ENCODE measurements around the gene CYP51A1. TPM values are rescaled to one million over a fixed set of nuclear protein-coding genes. Genes with fewer than 3 reads are reported as not detected.
A peak's percentile ranks its signal among the peaks of the same experiment; 100 is the strongest.
"Not testable (repeated sequence)": the region's sequence is repeated elsewhere in the genome, so short reads cannot be mapped to it uniquely, and the experiment has no call there.

CYP51A1 gene
- 109 TPM for polyA plus RNA-seq
- long read RNA-seq, donor 1, transcript CYP51A1-201 (10 exons, 3,210 nt): major isoform, 19 of 23 reads
- long read RNA-seq, donor 1, partial matches to known transcripts: 0 of 23 reads
- long read RNA-seq, donor 1, other reads (novel, unspliced or antisense): 0 of 23 reads
- long read RNA-seq, donor 2, transcript CYP51A1-204 (2 exons, 555 nt): minor isoform, 6 of 98 reads
- long read RNA-seq, donor 2, transcript CYP51A1-201 (10 exons, 3,210 nt): major isoform, 56 of 98 reads
- long read RNA-seq, donor 2, partial matches to known transcripts: 27 of 98 reads
- long read RNA-seq, donor 2, other reads (novel, unspliced or antisense): 8 of 98 reads
- long read RNA-seq, donor 3, transcript CYP51A1-204 (2 exons, 555 nt): minor isoform, 9 of 48 reads
- long read RNA-seq, donor 3, transcript CYP51A1-201 (10 exons, 3,210 nt): major isoform, 32 of 48 reads
- long read RNA-seq, donor 3, partial matches to known transcripts: 6 of 48 reads
- long read RNA-seq, donor 3, other reads (novel, unspliced or antisense): 0 of 48 reads
- long read RNA-seq, donor 4, partial matches to known transcripts: 0 of 5 reads
- long read RNA-seq, donor 4, other reads (novel, unspliced or antisense): 0 of 5 reads
- long read RNA-seq, donor 5, transcript CYP51A1-201 (10 exons, 3,210 nt): major isoform, 15 of 24 reads
- long read RNA-seq, donor 5, partial matches to known transcripts: 7 of 24 reads
- long read RNA-seq, donor 5, other reads (novel, unspliced or antisense): 0 of 24 reads
- long read RNA-seq, donor 6, transcript CYP51A1-204 (2 exons, 555 nt): minor isoform, 8 of 34 reads
- long read RNA-seq, donor 6, transcript CYP51A1-201 (10 exons, 3,210 nt): major isoform, 26 of 34 reads
- long read RNA-seq, donor 6, partial matches to known transcripts: 0 of 34 reads
- long read RNA-seq, donor 6, other reads (novel, unspliced or antisense): 0 of 34 reads
- long read RNA-seq, donor 7, transcript CYP51A1-201 (10 exons, 3,210 nt): major isoform, 7 of 10 reads
- long read RNA-seq, donor 7, partial matches to known transcripts: 0 of 10 reads
- long read RNA-seq, donor 7, other reads (novel, unspliced or antisense): 0 of 10 reads
- long read RNA-seq, donor 8, transcript CYP51A1-201 (10 exons, 3,210 nt): major isoform, 34 of 52 reads
- long read RNA-seq, donor 8, partial matches to known transcripts: 11 of 52 reads
- long read RNA-seq, donor 8, other reads (novel, unspliced or antisense): 0 of 52 reads
- long read RNA-seq, donor 9, transcript CYP51A1-201 (10 exons, 3,210 nt): major isoform, 22 of 35 reads
- long read RNA-seq, donor 9, partial matches to known transcripts: 8 of 35 reads
- long read RNA-seq, donor 9, other reads (novel, unspliced or antisense): 0 of 35 reads
- long read RNA-seq, donor 10, transcript CYP51A1-201 (10 exons, 3,210 nt): major isoform, 29 of 31 reads
- long read RNA-seq, donor 10, partial matches to known transcripts: 0 of 31 reads
- long read RNA-seq, donor 10, other reads (novel, unspliced or antisense): 0 of 31 reads
- long read RNA-seq, donor 11, transcript CYP51A1-203 (10 exons, 1,729 nt): minor isoform, 5 of 33 reads
- long read RNA-seq, donor 11, transcript CYP51A1-201 (10 exons, 3,210 nt): major isoform, 18 of 33 reads
- long read RNA-seq, donor 11, partial matches to known transcripts: 6 of 33 reads
- long read RNA-seq, donor 11, other reads (novel, unspliced or antisense): 0 of 33 reads

- no CpG with 5 or more reads among the region's 73 CpGs for WGBS (ENCODE audit: insufficient coverage, low lambda C conversion rate)
- H3K9me3 ChIP-seq (ENCODE audit: control insufficient read depth, low read depth, low read length): no peaks in the 10 kb centered on the region
- H3K27me3 ChIP-seq (ENCODE audit: control insufficient read depth, insufficient read depth, low read length): no peaks in the 10 kb centered on the region
- peaks cover 12% of the 10 kb centered on the region for H3K36me3 ChIP-seq (ENCODE audit: control insufficient read depth, insufficient read depth, low read length)
- peak within 1 kb of the TSS; percentile 91 for H3K4me3 ChIP-seq (ENCODE audit: low read length)
- H3K27ac ChIP-seq (ENCODE audit: low read length): peak within 1 kb of the TSS; percentile 83
- peak; percentile 93 to 99 for DNase-seq
- peaks cover 3% of the 10 kb centered on the region for H3K4me1 ChIP-seq (ENCODE audit: control insufficient read depth, insufficient read depth, low read length)
These were observed at the start of gene CYP51A1 for GRCh38 chr7:92134271-92135051. Gene CYP51A1 (minus strand): TSS chr7:92134477. CDS start chr7:92134364, 113 bp downstream.

- peaks cover 5% of the 10 kb centered on the region for H3K4me1 ChIP-seq (ENCODE audit: control insufficient read depth, insufficient read depth, low read length)
- H3K9me3 ChIP-seq (ENCODE audit: control insufficient read depth, low read depth, low read length): no peaks in the 10 kb centered on the region
- peak within 1 kb of the TSS; percentile 67 for H3K4me3 ChIP-seq (ENCODE audit: low read length)
- peak within 1 kb of the TSS; percentile 82 for H3K27ac ChIP-seq (ENCODE audit: low read length)
- WGBS (ENCODE audit: insufficient coverage, low lambda C conversion rate): no CpG with 5 or more reads among the region's 60 CpGs
- H3K27me3 ChIP-seq (ENCODE audit: control insufficient read depth, insufficient read depth, low read length): no peaks in the 10 kb centered on the region
- DNase-seq: peak; percentile 89 to 95
- no peaks in the 10 kb centered on the region for H3K36me3 ChIP-seq (ENCODE audit: control insufficient read depth, insufficient read depth, low read length)
These were observed 44.9 kb upstream of the CYP51A1 start, which contains the start of gene LRRD1 for GRCh38 chr7:92178928-92179924. Gene LRRD1 (minus strand): TSS chr7:92179142. CDS start chr7:92165202, 13,940 bp downstream.

- DNase-seq: peak; percentile 76 to 86
These were observed 43.1 kb upstream of the CYP51A1 start for GRCh38 chr7:92177362-92177761.

GRCh38 chr7:92169529-92169928, 35.3 kb upstream of the CYP51A1 start:
- H3K9me3 ChIP-seq (ENCODE audit: control insufficient read depth, low read depth, low read length): peaks cover 13% of the 10 kb centered on the region
- not testable (repeated sequence) for H3K27me3 ChIP-seq (ENCODE audit: control insufficient read depth, insufficient read depth, low read length); H3K36me3 ChIP-seq (ENCODE audit: control insufficient read depth, insufficient read depth, low read length); H3K4me1 ChIP-seq (ENCODE audit: control insufficient read depth, insufficient read depth, low read length); H3K4me3 ChIP-seq (ENCODE audit: low read length); H3K27ac ChIP-seq (ENCODE audit: low read length); DNase-seq
- WGBS (ENCODE audit: insufficient coverage, low lambda C conversion rate): 77% methylated on average over 2 of the region's 2 CpGs

More at GRCh38 chr7:92177362-92177761, 43.1 kb upstream of the CYP51A1 start:
- Histone ChIP-seq H3K36me3 (ENCODE audit: control insufficient read depth, insufficient read depth, low read length) (no peaks in the 10 kb centered on the region), H3K27ac (ENCODE audit: low read length) (peak overlapping the region; percentile 81), H3K9me3 (ENCODE audit: control insufficient read depth, low read depth, low read length) (no peaks in the 10 kb centered on the region), H3K4me3 (ENCODE audit: low read length) (no peak overlapping the region), H3K4me1 (ENCODE audit: control insufficient read depth, insufficient read depth, low read length) (peaks cover 5% of the 10 kb centered on the region), H3K27me3 (ENCODE audit: control insufficient read depth, insufficient read depth, low read length) (no peaks in the 10 kb centered on the region)

GRCh38 chr7:92161271-92161670, 27.0 kb upstream of the CYP51A1 start:
- Histone ChIP-seq H3K9me3 (ENCODE audit: control insufficient read depth, low read depth, low read length) (no peaks in the 10 kb centered on the region), H3K36me3 (ENCODE audit: control insufficient read depth, insufficient read depth, low read length) (no peaks in the 10 kb centered on the region), H3K27me3 (ENCODE audit: control insufficient read depth, insufficient read depth, low read length) (no peaks in the 10 kb centered on the region), H3K4me3 (ENCODE audit: low read length) (no peak overlapping the region), H3K4me1 (ENCODE audit: control insufficient read depth, insufficient read depth, low read length) (no peaks in the 10 kb centered on the region), H3K27ac (ENCODE audit: low read length) (no peak overlapping the region)
- no peak for DNase-seq
- WGBS (ENCODE audit: insufficient coverage, low lambda C conversion rate): no CpG with 5 or more reads among the region's 1 CpG

GRCh38 chr7:92158660-92159575, 24.6 kb upstream of the CYP51A1 start:
- Histone ChIP-seq H3K9me3 (ENCODE audit: control insufficient read depth, low read depth, low read length) (no peaks in the 10 kb centered on the region), H3K4me3 (ENCODE audit: low read length) (no peak overlapping the region), H3K27ac (ENCODE audit: low read length) (no peak overlapping the region), H3K4me1 (ENCODE audit: control insufficient read depth, insufficient read depth, low read length) (no peaks in the 10 kb centered on the region), H3K36me3 (ENCODE audit: control insufficient read depth, insufficient read depth, low read length) (no peaks in the 10 kb centered on the region), H3K27me3 (ENCODE audit: control insufficient read depth, insufficient read depth, low read length) (no peaks in the 10 kb centered on the region)
- 91% methylated on average over 3 of the region's 3 CpGs for WGBS (ENCODE audit: insufficient coverage, low lambda C conversion rate)
- peak in 1 of 2 donors; percentile 17 for DNase-seq

- H3K4me1 ChIP-seq (ENCODE audit: control insufficient read depth, insufficient read depth, low read length): no peaks in the 10 kb centered on the region
- no peaks in the 10 kb centered on the region for H3K9me3 ChIP-seq (ENCODE audit: control insufficient read depth, low read depth, low read length)
- no peaks in the 10 kb centered on the region for H3K27me3 ChIP-seq (ENCODE audit: control insufficient read depth, insufficient read depth, low read length)
- no peak overlapping the region for H3K4me3 ChIP-seq (ENCODE audit: low read length)
- no peak overlapping the region for H3K27ac ChIP-seq (ENCODE audit: low read length)
- DNase-seq: no peak
- no peaks in the 10 kb centered on the region for H3K36me3 ChIP-seq (ENCODE audit: control insufficient read depth, insufficient read depth, low read length)
These were observed 22.7 kb upstream of the CYP51A1 start for GRCh38 chr7:92156990-92157389.
